Type B pancreatic cell (in vitro differentiated cells): ENCODE data around the gene CES4A. TPM values are rescaled to one million over a fixed set of nuclear protein-coding genes. Genes with fewer than 3 reads are reported as not detected.
A peak's percentile ranks its signal among the peaks of the same experiment; 100 is the strongest.
"Not testable (repeated sequence)": the region's sequence is repeated elsewhere in the genome, so short reads cannot be mapped to it uniquely, and the experiment has no call there.

Source experiments
- DNase-seq: peaks from one replicate; pipeline ENCODE4 v3.0.0; 2021; ENCODE audit warnings: mixed read lengths; ENCODE audit not compliant: unreplicated experiment; ENCODE audit errors: extremely low spot score
- H3K27ac Mint-ChIP-seq: 2 replicates; pipeline ENCODE4 v1.8.0; 2021; ENCODE audit warnings: mild to moderate bottlenecking, mixed read lengths
- H3K27me3 Mint-ChIP-seq: 2 replicates; pipeline ENCODE4 v1.8.0; 2021; ENCODE audit warnings: mixed read lengths
- H3K36me3 Mint-ChIP-seq: 2 replicates; pipeline ENCODE4 v1.8.0; 2021; ENCODE audit warnings: mixed read lengths
- H3K4me1 Mint-ChIP-seq: one replicate; pipeline ENCODE4 v1.8.0; 2021; ENCODE audit warnings: mixed read lengths; ENCODE audit not compliant: unreplicated experiment
- H3K4me3 Mint-ChIP-seq: 2 replicates; pipeline ENCODE4 v1.8.0; 2021; ENCODE audit warnings: mild to moderate bottlenecking, mixed read lengths
- H3K9me3 Mint-ChIP-seq: 2 replicates; pipeline ENCODE4 v1.8.0; 2021; ENCODE audit warnings: mixed read lengths
- total RNA-seq: library from RNA; stranded (reverse); gene quantifications from 2 replicates; pipeline ENCODE4 v1.2.1, GENCODE V29; 2021; ENCODE audit warnings: low replicate concordance
- TF ChIP-seq, protein P1 (sequence below): fragments of 200-600 bp; sonication (generic); conservative IDR thresholded peaks from 2 replicates; pipeline ENCODE4 v1.5.0; 2021; ENCODE audit warnings: antibody characterized with exemption, mild to moderate bottlenecking

Gene CES4A
- total RNA-seq, 1 donor from 2014 or later, result 13.9 TPM

DNA sequence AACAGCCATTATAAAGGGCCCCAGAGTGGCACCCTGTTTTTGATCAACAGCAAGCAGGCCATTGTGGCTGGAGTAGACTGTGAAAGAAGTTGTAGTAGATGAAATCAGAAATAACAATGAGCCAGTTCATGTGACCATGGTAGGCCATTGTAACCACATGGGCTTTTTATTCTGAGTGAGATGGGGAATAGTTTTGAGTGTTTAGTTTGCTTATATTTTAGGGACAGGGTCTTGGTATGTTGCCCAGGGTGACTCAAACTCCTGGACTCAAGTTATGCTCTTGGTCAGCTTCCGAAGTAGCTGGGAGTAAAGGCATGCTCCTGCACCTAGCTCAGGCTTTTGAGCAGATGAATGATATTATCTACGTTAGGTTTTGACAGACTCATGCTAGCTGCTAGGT is 52.5 kb downstream of the CES4A start:
- H3K36me3 Mint-ChIP-seq, result peaks cover 19% of the 10 kb centered on the region
- H3K27ac Mint-ChIP-seq, result no peak overlapping the region

GRCh38 chr16:67041520-67041919 is 53.1 kb downstream of the CES4A start:
- H3K4me3 Mint-ChIP-seq, H3K27me3 Mint-ChIP-seq, H3K9me3 Mint-ChIP-seq, H3K27ac Mint-ChIP-seq, DNase-seq: not testable (repeated sequence)
- Mint-ChIP-seq H3K36me3 (peaks cover 17% of the 10 kb centered on the region), H3K4me1 (peaks cover 26% of the 10 kb centered on the region)
- TF ChIP-seq, protein P1, sequence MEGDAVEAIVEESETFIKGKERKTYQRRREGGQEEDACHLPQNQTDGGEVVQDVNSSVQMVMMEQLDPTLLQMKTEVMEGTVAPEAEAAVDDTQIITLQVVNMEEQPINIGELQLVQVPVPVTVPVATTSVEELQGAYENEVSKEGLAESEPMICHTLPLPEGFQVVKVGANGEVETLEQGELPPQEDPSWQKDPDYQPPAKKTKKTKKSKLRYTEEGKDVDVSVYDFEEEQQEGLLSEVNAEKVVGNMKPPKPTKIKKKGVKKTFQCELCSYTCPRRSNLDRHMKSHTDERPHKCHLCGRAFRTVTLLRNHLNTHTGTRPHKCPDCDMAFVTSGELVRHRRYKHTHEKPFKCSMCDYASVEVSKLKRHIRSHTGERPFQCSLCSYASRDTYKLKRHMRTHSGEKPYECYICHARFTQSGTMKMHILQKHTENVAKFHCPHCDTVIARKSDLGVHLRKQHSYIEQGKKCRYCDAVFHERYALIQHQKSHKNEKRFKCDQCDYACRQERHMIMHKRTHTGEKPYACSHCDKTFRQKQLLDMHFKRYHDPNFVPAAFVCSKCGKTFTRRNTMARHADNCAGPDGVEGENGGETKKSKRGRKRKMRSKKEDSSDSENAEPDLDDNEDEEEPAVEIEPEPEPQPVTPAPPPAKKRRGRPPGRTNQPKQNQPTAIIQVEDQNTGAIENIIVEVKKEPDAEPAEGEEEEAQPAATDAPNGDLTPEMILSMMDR, result peak; percentile 41

More for the DNA sequence above, 52.5 kb downstream of the CES4A start:
- H3K4me3 Mint-ChIP-seq, result no peak overlapping the region
- DNase-seq, result peak; percentile 42
- TF ChIP-seq, protein P1, result no peak
- no peaks in the 10 kb centered on the region for H3K27me3 Mint-ChIP-seq
- H3K9me3 Mint-ChIP-seq, result no peaks in the 10 kb centered on the region
- H3K4me1 Mint-ChIP-seq, result peaks cover 29% of the 10 kb centered on the region

GRCh38 chr16:67043420-67043819 is 55.0 kb downstream of the CES4A start:
- Mint-ChIP-seq H3K4me1 (peaks cover 26% of the 10 kb centered on the region), H3K27ac (no peak overlapping the region), H3K4me3 (no peak overlapping the region), H3K36me3 (peaks cover 17% of the 10 kb centered on the region), H3K27me3 (no peaks in the 10 kb centered on the region), H3K9me3 (no peaks in the 10 kb centered on the region)
- DNase-seq, result no peak
- TF ChIP-seq, protein P1, result no peak

GRCh38 chr16:67050796-67051195 is 62.4 kb downstream of the CES4A start:
- Mint-ChIP-seq H3K27me3 (no peaks in the 10 kb centered on the region), H3K36me3 (peaks cover 19% of the 10 kb centered on the region), H3K27ac (no peak overlapping the region), H3K4me3 (no peak overlapping the region), H3K4me1 (peaks cover 8% of the 10 kb centered on the region), H3K9me3 (no peaks in the 10 kb centered on the region)
- DNase-seq, result no peak
- TF ChIP-seq, protein P1, result no peak

- H3K27me3 Mint-ChIP-seq, result no peaks in the 10 kb centered on the region
- H3K36me3 Mint-ChIP-seq, result peaks cover 22% of the 10 kb centered on the region
- H3K4me3 Mint-ChIP-seq, result no peak overlapping the region
- TF ChIP-seq, protein P1, result no peak
- peaks cover 10% of the 10 kb centered on the region for H3K4me1 Mint-ChIP-seq
- no peaks in the 10 kb centered on the region for H3K9me3 Mint-ChIP-seq
- H3K27ac Mint-ChIP-seq, result no peak overlapping the region
- no peak for DNase-seq
Measured at GRCh38 chr16:67052399-67052798, 64.0 kb downstream of the CES4A start.

GRCh38 chr16:67053767-67054334 is 65.5 kb downstream of the CES4A start:
- Mint-ChIP-seq H3K27ac (peak overlapping the region; percentile 2), H3K4me3 (no peak overlapping the region), H3K9me3 (no peaks in the 10 kb centered on the region), H3K27me3 (no peaks in the 10 kb centered on the region), H3K4me1 (peaks cover 10% of the 10 kb centered on the region), H3K36me3 (peaks cover 22% of the 10 kb centered on the region)
- TF ChIP-seq, protein P1, result no peak
- no peak for DNase-seq
